ENCODE data around the gene APOA1.

APOA1 gene

GRCh38 chr11:116833816-116834534, 3.4 kb downstream of the APOA1 start:
- Mint-ChIP-seq H3K9me3 (no peaks in the 10 kb centered on the region), H3K27ac (no peak overlapping the region), H3K36me3 (ENCODE audit: low read depth) (no peaks in the 10 kb centered on the region), H3K4me1 (ENCODE audit: low read depth) (peaks cover 13% of the 10 kb centered on the region), H3K4me3 (no peak overlapping the region), H3K27me3 (no peaks in the 10 kb centered on the region)

- H3K27me3 Mint-ChIP-seq, result no peaks in the 10 kb centered on the region
- H3K4me1 Mint-ChIP-seq (ENCODE audit: low read depth), result peaks cover 13% of the 10 kb centered on the region
- no peaks in the 10 kb centered on the region for H3K36me3 Mint-ChIP-seq (ENCODE audit: low read depth)
- H3K4me3 Mint-ChIP-seq, result no peak overlapping the region
- no peaks in the 10 kb centered on the region for H3K9me3 Mint-ChIP-seq
- no peak overlapping the region for H3K27ac Mint-ChIP-seq
Measured at GRCh38 chr11:116833491-116833815, 4.0 kb downstream of the APOA1 start.

- H3K27ac Mint-ChIP-seq, result no peak overlapping the region
- H3K4me3 Mint-ChIP-seq, result no peak overlapping the region
- H3K9me3 Mint-ChIP-seq, result no peaks in the 10 kb centered on the region
- no peaks in the 10 kb centered on the region for H3K36me3 Mint-ChIP-seq (ENCODE audit: low read depth)
- peaks cover 13% of the 10 kb centered on the region for H3K4me1 Mint-ChIP-seq (ENCODE audit: low read depth)
- H3K27me3 Mint-ChIP-seq, result no peaks in the 10 kb centered on the region
Measured at GRCh38 chr11:116832350-116833290, 4.8 kb downstream of the APOA1 start.

- Mint-ChIP-seq H3K36me3 (ENCODE audit: low read depth) (no peaks in the 10 kb centered on the region), H3K4me3 (no peak overlapping the region), H3K4me1 (ENCODE audit: low read depth) (peaks cover 13% of the 10 kb centered on the region), H3K27me3 (no peaks in the 10 kb centered on the region), H3K9me3 (no peaks in the 10 kb centered on the region), H3K27ac (no peak overlapping the region)
Measured at GRCh38 chr11:116831790-116832349, 5.6 kb downstream of the APOA1 start.

- Mint-ChIP-seq H3K27me3 (no peaks in the 10 kb centered on the region), H3K4me3 (no peak overlapping the region)
Measured at GRCh38 chr11:116830184-116830912, 7.1 kb downstream of the APOA1 start.

GRCh38 chr11:116829525-116830183, 7.8 kb downstream of the APOA1 start, which contains the start of gene APOC3:
Gene APOC3, plus strand, starts transcription at chr11:116829907. Its CDS starts 676 bp downstream, at chr11:116830583.
- Mint-ChIP-seq H3K4me3 (no peak within 1 kb of the TSS), H3K9me3 (no peaks in the 10 kb centered on the region), H3K27me3 (no peaks in the 10 kb centered on the region), H3K36me3 (ENCODE audit: low read depth) (no peaks in the 10 kb centered on the region), H3K4me1 (ENCODE audit: low read depth) (peaks cover under 1% of the 10 kb centered on the region), H3K27ac (no peak within 1 kb of the TSS)

More at GRCh38 chr11:116830184-116830912, 7.1 kb downstream of the APOA1 start:
- Mint-ChIP-seq H3K27ac (no peak overlapping the region), H3K4me1 (ENCODE audit: low read depth) (peaks cover 8% of the 10 kb centered on the region), H3K36me3 (ENCODE audit: low read depth) (no peaks in the 10 kb centered on the region), H3K9me3 (no peaks in the 10 kb centered on the region)

- H3K9me3 Mint-ChIP-seq, result no peaks in the 10 kb centered on the region
- H3K27me3 Mint-ChIP-seq, result no peaks in the 10 kb centered on the region
- no peak overlapping the region for H3K27ac Mint-ChIP-seq
- no peaks in the 10 kb centered on the region for H3K4me1 Mint-ChIP-seq (ENCODE audit: low read depth)
- no peak overlapping the region for H3K4me3 Mint-ChIP-seq
- H3K36me3 Mint-ChIP-seq (ENCODE audit: low read depth), result no peaks in the 10 kb centered on the region
Measured at GRCh38 chr11:116828632-116829524, 8.5 kb downstream of the APOA1 start.

GRCh38 chr11:116827461-116827860, 10.0 kb downstream of the APOA1 start:
- Mint-ChIP-seq H3K4me3 (no peak overlapping the region), H3K27me3 (no peaks in the 10 kb centered on the region), H3K27ac (no peak overlapping the region), H3K4me1 (ENCODE audit: low read depth) (no peaks in the 10 kb centered on the region), H3K9me3 (no peaks in the 10 kb centered on the region), H3K36me3 (ENCODE audit: low read depth) (no peaks in the 10 kb centered on the region)

- H3K4me1 Mint-ChIP-seq (ENCODE audit: low read depth), result no peaks in the 10 kb centered on the region
- no peaks in the 10 kb centered on the region for H3K9me3 Mint-ChIP-seq
- no peaks in the 10 kb centered on the region for H3K27me3 Mint-ChIP-seq
- no peak overlapping the region for H3K27ac Mint-ChIP-seq
- no peaks in the 10 kb centered on the region for H3K36me3 Mint-ChIP-seq (ENCODE audit: low read depth)
- no peak overlapping the region for H3K4me3 Mint-ChIP-seq
Measured at GRCh38 chr11:116826751-116827431, 10.5 kb downstream of the APOA1 start.

GRCh38 chr11:116825854-116826750, 11.3 kb downstream of the APOA1 start:
- H3K27ac Mint-ChIP-seq, result no peak overlapping the region
- no peak overlapping the region for H3K4me3 Mint-ChIP-seq
- H3K27me3 Mint-ChIP-seq, result no peaks in the 10 kb centered on the region
- H3K4me1 Mint-ChIP-seq (ENCODE audit: low read depth), result no peaks in the 10 kb centered on the region
- H3K36me3 Mint-ChIP-seq (ENCODE audit: low read depth), result no peaks in the 10 kb centered on the region
- H3K9me3 Mint-ChIP-seq, result no peaks in the 10 kb centered on the region

- Mint-ChIP-seq H3K9me3 (no peaks in the 10 kb centered on the region), H3K4me1 (ENCODE audit: low read depth) (no peaks in the 10 kb centered on the region), H3K4me3 (no peak overlapping the region), H3K36me3 (ENCODE audit: low read depth) (no peaks in the 10 kb centered on the region), H3K27me3 (no peaks in the 10 kb centered on the region), H3K27ac (no peak overlapping the region)
Measured at GRCh38 chr11:116825434-116825833, 12.0 kb downstream of the APOA1 start.

GRCh38 chr11:116823031-116823843, 14.2 kb downstream of the APOA1 start, which contains the start of gene APOA4:
Gene APOA4, minus strand, starts transcription at chr11:116823304. Its CDS starts 113 bp downstream, at chr11:116823191.
- H3K27me3 Mint-ChIP-seq, result no peaks in the 10 kb centered on the region
- no peak within 1 kb of the TSS for H3K27ac Mint-ChIP-seq
- no peaks in the 10 kb centered on the region for H3K4me1 Mint-ChIP-seq (ENCODE audit: low read depth)
- no peaks in the 10 kb centered on the region for H3K9me3 Mint-ChIP-seq
- H3K36me3 Mint-ChIP-seq (ENCODE audit: low read depth), result no peaks in the 10 kb centered on the region
- no peak within 1 kb of the TSS for H3K4me3 Mint-ChIP-seq
